ENCODE results near the gene LIG1. TPM values are rescaled to one million over a fixed set of nuclear protein-coding genes. Genes with fewer than 3 reads are reported as not detected.

The LIG1 gene
- total RNA-seq, 1 experiment from 2014 or later: 41.3 TPM

GRCh38 chr19:48192750-48193149 lies 22.6 kb upstream of the LIG1 start:
- in situ Hi-C loops (cut with HindIII; ENCODE audit: low pct_unique_long_range_greater_than_20kb, low sequenced_read_pairs) (no loop called here), intact Hi-C loops (cut with micrococcal nuclease; ENCODE audit: unreplicated experiment) (no loop called here)
- no peaks in the 10 kb centered on the region for H3K36me3 ChIP-seq (ENCODE audit: control insufficient read depth, insufficient read depth, low read length)
- H3K4me3 ChIP-seq (ENCODE audit: low read depth in 2 of 2, low read length in 2 of 2): no peak overlapping the region
- ChIA-PET POLR2A (no interaction called here), CTCF (no interaction called here)
- ATAC-seq (no peak), DNase-seq (ENCODE audit: low read depth, low spot score) (no peak)
- no peak overlapping the region for H3K27ac ChIP-seq (ENCODE audit: low read length)
- H3K27me3 ChIP-seq (ENCODE audit: control insufficient read depth, insufficient read depth, low read length): no peaks in the 10 kb centered on the region
- TF ChIP-seq TCF7L2 (IDR thresholded peaks at IDR 0.05; ENCODE audit: low read depth, low read length) (no peak), SIN3A (IDR thresholded peaks at IDR 0.05; ENCODE audit: borderline replicate concordance, insufficient read depth, low read depth, low read length) (no peak), POLR2AphosphoS5 (IDR thresholded peaks at IDR 0.05; ENCODE audit: low read depth, low read length) (no peak), CTCF (IDR thresholded peaks at IDR 0.05) (no peak)
- TF ChIP-seq, protein P1, sequence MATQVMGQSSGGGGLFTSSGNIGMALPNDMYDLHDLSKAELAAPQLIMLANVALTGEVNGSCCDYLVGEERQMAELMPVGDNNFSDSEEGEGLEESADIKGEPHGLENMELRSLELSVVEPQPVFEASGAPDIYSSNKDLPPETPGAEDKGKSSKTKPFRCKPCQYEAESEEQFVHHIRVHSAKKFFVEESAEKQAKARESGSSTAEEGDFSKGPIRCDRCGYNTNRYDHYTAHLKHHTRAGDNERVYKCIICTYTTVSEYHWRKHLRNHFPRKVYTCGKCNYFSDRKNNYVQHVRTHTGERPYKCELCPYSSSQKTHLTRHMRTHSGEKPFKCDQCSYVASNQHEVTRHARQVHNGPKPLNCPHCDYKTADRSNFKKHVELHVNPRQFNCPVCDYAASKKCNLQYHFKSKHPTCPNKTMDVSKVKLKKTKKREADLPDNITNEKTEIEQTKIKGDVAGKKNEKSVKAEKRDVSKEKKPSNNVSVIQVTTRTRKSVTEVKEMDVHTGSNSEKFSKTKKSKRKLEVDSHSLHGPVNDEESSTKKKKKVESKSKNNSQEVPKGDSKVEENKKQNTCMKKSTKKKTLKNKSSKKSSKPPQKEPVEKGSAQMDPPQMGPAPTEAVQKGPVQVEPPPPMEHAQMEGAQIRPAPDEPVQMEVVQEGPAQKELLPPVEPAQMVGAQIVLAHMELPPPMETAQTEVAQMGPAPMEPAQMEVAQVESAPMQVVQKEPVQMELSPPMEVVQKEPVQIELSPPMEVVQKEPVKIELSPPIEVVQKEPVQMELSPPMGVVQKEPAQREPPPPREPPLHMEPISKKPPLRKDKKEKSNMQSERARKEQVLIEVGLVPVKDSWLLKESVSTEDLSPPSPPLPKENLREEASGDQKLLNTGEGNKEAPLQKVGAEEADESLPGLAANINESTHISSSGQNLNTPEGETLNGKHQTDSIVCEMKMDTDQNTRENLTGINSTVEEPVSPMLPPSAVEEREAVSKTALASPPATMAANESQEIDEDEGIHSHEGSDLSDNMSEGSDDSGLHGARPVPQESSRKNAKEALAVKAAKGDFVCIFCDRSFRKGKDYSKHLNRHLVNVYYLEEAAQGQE (IDR thresholded peaks at IDR 0.05; ENCODE audit: insufficient read depth in 1 of 2, low read depth in 2 of 2, low read length in 1 of 2): no peak
- H3K9me3 ChIP-seq (ENCODE audit: control insufficient read depth, insufficient read depth, low read depth, low read length): no peaks in the 10 kb centered on the region
- no peaks in the 10 kb centered on the region for H3K4me1 ChIP-seq (ENCODE audit: control insufficient read depth, insufficient read depth, low read length)
- BruUV-seq (replicated peaks): no TSS peak

DNA sequence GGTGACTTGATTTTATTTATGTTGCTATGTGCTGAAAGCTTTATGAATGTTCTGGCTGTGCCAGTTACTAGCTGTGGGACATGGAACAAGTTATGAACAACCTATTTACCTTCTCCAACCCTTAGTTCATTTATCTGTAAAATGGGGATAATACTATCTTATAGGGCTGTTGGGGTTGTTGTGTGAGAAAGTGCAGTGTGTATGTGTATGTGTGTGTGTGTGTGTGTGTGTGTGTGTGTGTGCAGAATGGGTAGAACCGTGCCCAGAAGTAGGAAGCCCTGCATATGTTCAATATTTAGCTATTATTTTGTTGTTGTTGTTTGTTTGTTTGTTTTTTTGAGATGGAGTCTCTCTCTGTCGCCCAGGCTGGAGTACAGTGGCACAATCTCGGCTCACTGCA lies 20.7 kb upstream of the LIG1 start:
- Histone ChIP-seq H3K4me3 (ENCODE audit: low read depth in 2 of 2, low read length in 2 of 2) (no peak overlapping the region), H3K9me3 (ENCODE audit: control insufficient read depth, insufficient read depth, low read depth, low read length) (no peaks in the 10 kb centered on the region), H3K4me1 (ENCODE audit: control insufficient read depth, insufficient read depth, low read length) (0 out of 2 replicates have a peak, but pooled peaks cover 2% of the 10 kb centered on the region), H3K27me3 (ENCODE audit: control insufficient read depth, insufficient read depth, low read length) (no peaks in the 10 kb centered on the region), H3K36me3 (ENCODE audit: control insufficient read depth, insufficient read depth, low read length) (no peaks in the 10 kb centered on the region), H3K27ac (ENCODE audit: low read length) (no peak overlapping the region)
- intact Hi-C loops (cut with micrococcal nuclease; ENCODE audit: unreplicated experiment) (no loop called here), in situ Hi-C loops (cut with HindIII; ENCODE audit: low pct_unique_long_range_greater_than_20kb, low sequenced_read_pairs) (no loop called here)
- DNase-seq (ENCODE audit: low read depth, low spot score) (no peak), ATAC-seq (no peak)
- TF ChIP-seq, protein P1 (IDR thresholded peaks at IDR 0.05; ENCODE audit: insufficient read depth in 1 of 2, low read depth in 2 of 2, low read length in 1 of 2): no peak
- CTCF ChIA-PET: no interaction called here
- POLR2A ChIA-PET: no interaction called here
- no TSS peak for BruUV-seq (replicated peaks)

Measured in Panc1 (cell line).